Uterus (tissue), 2 donors: Measurements from ENCODE around the gene NUP50.

Source experiments
- POLR2A ChIP-seq, 2 donors: fragments of 450-650 bp; IDR thresholded peaks; one replicate each; pipeline ENCODE4 v1.6.1; 2016; ENCODE audit warnings: antibody characterized with exemption in 2 of 2, mild to moderate bottlenecking in 1 of 2, moderate library complexity in 1 of 2
- TF ChIP-seq, protein P1 (sequence below), 4 experiments: fragments of 200-600 bp in 2 of 4; fragments of 450-650 bp in 2 of 4; sonication (generic) in 2 of 4; IDR thresholded peaks; one replicate each; pipeline ENCODE4 v1.5.1; 2016 to 2019; ENCODE audit warnings: antibody characterized with exemption in 4 of 4, mild to moderate bottlenecking in 2 of 4, moderate library complexity in 1 of 4

DNA sequence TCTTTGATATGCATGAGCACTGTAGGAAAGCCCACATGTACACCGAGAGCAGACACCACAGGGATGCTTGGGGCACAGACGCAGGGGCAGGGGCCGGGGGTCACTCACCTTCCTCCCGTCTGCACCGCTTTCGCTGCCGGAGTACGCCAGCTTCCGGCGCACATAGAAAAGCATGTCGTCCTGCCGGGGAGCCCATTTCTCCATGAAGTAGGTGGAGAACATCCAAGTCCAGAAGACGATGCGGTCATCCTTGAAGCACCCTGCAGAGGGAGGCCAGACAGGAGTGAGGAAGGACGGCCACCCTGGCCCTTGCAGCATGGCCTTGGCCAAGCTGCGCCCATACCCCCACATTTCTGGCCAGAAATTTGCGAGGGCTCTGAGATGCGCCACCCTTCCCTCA, 48.1 kb downstream of the NUP50 start:
- TF ChIP-seq, protein P1, sequence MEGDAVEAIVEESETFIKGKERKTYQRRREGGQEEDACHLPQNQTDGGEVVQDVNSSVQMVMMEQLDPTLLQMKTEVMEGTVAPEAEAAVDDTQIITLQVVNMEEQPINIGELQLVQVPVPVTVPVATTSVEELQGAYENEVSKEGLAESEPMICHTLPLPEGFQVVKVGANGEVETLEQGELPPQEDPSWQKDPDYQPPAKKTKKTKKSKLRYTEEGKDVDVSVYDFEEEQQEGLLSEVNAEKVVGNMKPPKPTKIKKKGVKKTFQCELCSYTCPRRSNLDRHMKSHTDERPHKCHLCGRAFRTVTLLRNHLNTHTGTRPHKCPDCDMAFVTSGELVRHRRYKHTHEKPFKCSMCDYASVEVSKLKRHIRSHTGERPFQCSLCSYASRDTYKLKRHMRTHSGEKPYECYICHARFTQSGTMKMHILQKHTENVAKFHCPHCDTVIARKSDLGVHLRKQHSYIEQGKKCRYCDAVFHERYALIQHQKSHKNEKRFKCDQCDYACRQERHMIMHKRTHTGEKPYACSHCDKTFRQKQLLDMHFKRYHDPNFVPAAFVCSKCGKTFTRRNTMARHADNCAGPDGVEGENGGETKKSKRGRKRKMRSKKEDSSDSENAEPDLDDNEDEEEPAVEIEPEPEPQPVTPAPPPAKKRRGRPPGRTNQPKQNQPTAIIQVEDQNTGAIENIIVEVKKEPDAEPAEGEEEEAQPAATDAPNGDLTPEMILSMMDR (IDR thresholded peaks at IDR 0.05): no peak
- no peak for TF ChIP-seq POLR2A (IDR thresholded peaks at IDR 0.05)
